GM12872 (cell line): ENCODE data around the gene HGD.

Source experiments
- TF ChIP-seq, protein P1 (sequence below): IDR thresholded peaks from 3 replicates; pipeline ENCODE4 v1.5.1; 2011; ENCODE audit warnings: low read depth, mild to moderate bottlenecking, low read length, moderate library complexity; ENCODE audit not compliant: insufficient read depth

Gene HGD, protein sequence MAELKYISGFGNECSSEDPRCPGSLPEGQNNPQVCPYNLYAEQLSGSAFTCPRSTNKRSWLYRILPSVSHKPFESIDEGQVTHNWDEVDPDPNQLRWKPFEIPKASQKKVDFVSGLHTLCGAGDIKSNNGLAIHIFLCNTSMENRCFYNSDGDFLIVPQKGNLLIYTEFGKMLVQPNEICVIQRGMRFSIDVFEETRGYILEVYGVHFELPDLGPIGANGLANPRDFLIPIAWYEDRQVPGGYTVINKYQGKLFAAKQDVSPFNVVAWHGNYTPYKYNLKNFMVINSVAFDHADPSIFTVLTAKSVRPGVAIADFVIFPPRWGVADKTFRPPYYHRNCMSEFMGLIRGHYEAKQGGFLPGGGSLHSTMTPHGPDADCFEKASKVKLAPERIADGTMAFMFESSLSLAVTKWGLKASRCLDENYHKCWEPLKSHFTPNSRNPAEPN

DNA sequence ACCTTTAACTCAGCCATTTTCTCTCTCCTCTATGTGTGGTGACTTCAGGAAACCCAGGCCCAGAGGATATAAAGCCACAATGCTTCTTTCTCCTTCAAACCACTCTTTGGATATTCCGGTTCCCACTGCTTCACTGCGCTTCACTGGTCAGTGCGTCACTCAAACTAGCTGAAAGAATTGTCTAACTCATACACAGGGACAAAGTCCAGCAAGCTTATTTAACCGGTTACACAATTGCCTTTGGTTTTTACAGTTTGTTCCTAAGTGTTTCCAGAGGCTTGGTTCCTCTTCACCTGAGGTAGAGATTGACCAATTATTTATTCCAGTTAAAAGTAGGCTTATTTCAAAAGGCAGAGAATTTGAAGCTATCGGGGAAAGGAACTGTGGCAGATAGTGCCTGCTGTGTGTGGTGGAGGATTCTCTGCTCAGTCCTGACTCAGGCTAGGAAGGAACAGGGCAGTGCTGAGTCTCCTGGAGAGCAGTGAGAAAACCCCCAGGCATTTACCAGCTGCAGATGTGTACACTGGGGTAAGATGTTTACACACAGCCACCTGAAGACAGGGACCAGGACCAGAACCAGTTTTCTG, at the start of gene HGD:
Gene HGD (minus strand): TSS at position 145 of the 587 bp plus-strand sequence. CDS start 128 bp downstream, at position 17.
- TF ChIP-seq, protein P1, sequence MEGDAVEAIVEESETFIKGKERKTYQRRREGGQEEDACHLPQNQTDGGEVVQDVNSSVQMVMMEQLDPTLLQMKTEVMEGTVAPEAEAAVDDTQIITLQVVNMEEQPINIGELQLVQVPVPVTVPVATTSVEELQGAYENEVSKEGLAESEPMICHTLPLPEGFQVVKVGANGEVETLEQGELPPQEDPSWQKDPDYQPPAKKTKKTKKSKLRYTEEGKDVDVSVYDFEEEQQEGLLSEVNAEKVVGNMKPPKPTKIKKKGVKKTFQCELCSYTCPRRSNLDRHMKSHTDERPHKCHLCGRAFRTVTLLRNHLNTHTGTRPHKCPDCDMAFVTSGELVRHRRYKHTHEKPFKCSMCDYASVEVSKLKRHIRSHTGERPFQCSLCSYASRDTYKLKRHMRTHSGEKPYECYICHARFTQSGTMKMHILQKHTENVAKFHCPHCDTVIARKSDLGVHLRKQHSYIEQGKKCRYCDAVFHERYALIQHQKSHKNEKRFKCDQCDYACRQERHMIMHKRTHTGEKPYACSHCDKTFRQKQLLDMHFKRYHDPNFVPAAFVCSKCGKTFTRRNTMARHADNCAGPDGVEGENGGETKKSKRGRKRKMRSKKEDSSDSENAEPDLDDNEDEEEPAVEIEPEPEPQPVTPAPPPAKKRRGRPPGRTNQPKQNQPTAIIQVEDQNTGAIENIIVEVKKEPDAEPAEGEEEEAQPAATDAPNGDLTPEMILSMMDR = no peak

DNA sequence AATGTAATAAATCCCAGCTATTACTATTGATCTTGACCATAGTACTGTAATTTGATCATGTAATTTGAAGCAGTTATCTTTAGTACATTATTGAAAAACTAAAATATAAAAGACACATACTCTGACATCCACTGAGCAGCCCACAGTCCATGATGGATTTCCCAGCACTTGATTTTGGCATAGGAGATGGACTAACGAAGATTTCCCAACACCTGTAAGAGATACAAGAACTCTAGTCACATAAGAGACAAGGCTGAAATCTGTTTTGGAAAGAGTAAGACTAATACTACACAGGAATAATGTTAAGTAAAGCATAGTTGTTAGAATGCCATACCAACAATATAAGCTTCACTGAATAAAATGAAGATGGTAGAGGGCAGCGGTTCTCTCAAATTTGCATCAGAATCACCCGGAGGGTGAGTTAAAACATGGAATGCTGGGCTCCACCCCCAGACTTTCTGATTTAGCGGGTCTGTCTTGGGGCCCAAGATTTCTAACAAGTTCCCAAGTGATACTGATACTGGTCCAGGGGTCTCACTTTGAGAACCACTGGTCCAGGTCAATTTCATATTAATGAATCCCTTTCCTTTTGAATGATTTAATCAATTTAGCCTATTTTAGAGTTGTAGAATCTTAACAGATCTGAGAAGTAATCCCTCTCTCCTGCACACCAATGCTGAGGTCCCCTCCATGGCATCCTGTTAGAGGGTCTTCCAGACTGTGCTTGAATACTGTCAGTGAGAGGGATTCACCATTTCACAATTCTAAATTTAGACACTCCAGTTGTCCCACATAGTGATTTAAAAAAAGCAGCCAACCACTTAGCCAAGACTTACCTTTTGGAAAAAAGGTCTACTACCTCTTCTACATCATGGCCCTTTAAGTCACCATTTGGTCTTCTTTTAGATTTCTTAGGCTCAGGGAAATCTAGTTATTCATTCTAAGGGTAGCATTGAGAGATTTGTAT, 48.8 kb upstream of the HGD start:
- TF ChIP-seq, protein P1 = no peak

- TF ChIP-seq, protein P1 = no peak
Measured at GRCh38 chr3:120726791-120727190, 44.8 kb upstream of the HGD start.

DNA sequence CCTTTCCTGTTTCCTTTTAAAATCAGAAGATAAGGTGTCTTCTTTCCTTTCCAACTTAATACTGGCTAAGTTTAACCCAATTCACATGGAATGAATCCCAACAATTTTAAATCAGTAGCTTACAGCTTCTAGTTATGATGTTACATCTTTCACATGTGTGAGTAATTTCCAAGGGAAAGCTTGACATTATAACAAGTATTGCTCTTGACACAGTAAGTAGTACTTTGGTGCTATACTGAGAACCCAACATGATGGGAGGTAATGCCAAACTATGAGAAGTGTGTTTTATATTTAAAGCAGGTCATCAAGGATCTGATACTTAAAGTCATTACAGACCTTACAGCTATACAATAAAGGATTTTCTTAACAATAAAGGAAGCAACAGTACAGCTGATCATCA, 31.2 kb upstream of the HGD start:
- TF ChIP-seq, protein P1 = no peak

- TF ChIP-seq, protein P1 = no peak
Measured at GRCh38 chr3:120710369-120710768, 28.3 kb upstream of the HGD start.

- TF ChIP-seq, protein P1 = no peak
Measured at GRCh38 chr3:120708408-120708807, 26.4 kb upstream of the HGD start.

- TF ChIP-seq, protein P1 = no peak
Measured at GRCh38 chr3:120706950-120707349, 24.9 kb upstream of the HGD start.
